VCaP (cell line): ENCODE results near the gene SLC5A4.

Source experiments
- H3K27ac ChIP-seq: fragments of 450-650 bp; 2 replicates; pipeline ENCODE4 v1.5.1; 2017
- TF ChIP-seq, protein P1 (sequence below): fragments of 450-650 bp; conservative IDR thresholded peaks from 2 replicates; pipeline ENCODE4 v1.5.1; 2017; ENCODE audit warnings: mild to moderate bottlenecking, moderate library complexity

Gene SLC5A4

DNA sequence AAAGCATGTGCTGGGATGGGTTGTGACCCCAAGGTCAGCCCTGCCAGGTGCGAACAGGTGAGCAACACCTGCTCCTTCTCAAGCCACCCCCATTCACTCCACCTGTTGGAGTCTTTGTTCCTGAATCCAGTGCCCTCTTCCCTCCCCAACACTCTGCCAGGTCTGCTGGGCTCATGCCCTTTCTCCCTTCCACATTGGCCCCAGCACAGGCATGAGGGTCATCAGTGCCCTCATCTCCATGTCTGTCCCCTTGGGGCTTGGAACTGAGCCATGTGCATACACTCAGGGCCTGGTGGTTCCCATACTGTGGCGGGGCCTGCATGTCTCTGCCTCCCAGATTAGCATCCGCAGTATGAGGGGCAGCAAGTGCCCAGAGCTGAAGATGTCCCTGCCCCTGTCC lies 69.3 kb downstream of the SLC5A4 start:
- no peak overlapping the region for H3K27ac ChIP-seq
- TF ChIP-seq, protein P1, sequence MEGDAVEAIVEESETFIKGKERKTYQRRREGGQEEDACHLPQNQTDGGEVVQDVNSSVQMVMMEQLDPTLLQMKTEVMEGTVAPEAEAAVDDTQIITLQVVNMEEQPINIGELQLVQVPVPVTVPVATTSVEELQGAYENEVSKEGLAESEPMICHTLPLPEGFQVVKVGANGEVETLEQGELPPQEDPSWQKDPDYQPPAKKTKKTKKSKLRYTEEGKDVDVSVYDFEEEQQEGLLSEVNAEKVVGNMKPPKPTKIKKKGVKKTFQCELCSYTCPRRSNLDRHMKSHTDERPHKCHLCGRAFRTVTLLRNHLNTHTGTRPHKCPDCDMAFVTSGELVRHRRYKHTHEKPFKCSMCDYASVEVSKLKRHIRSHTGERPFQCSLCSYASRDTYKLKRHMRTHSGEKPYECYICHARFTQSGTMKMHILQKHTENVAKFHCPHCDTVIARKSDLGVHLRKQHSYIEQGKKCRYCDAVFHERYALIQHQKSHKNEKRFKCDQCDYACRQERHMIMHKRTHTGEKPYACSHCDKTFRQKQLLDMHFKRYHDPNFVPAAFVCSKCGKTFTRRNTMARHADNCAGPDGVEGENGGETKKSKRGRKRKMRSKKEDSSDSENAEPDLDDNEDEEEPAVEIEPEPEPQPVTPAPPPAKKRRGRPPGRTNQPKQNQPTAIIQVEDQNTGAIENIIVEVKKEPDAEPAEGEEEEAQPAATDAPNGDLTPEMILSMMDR = no peak

DNA sequence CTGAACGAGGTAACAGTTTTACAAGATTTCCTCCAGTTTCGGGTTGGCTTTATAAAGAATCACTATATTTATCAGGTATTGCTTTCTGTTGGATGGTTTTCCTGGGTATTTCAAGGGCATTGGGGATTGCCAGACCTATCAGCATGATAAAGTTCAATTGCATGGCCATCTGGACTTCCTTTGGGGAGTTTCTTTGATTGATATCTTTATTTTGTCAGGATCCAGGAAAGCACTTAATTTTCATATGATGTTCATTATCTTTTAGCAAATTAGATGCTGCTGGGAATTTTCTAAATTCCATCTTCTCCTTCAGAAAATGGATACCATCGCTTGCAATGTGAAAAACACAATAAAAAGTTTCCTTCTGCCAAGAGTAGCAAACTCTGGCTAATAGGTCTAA lies 71.5 kb downstream of the SLC5A4 start:
- H3K27ac ChIP-seq = no peak overlapping the region
- TF ChIP-seq, protein P1 = no peak

DNA sequence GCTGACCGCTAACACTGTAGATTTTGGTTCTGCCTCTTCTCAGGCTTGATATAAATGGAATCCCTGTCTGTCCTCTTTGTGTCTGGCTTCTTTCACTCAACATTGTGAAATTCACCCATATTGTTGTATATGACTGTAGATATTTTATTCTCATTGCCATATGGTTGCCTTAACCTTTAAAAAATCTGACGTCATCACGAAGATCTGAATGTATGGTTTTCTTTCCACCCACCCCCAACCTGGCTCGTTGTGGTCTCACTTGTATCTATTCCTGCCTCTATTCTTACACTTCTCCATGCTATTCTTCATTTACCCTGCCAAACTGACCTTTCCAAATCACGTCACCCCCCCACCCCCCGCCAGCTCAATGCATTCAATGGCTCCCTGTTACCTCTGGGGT lies 74.1 kb downstream of the SLC5A4 start:
- TF ChIP-seq, protein P1 = no peak
- no peak overlapping the region for H3K27ac ChIP-seq

DNA sequence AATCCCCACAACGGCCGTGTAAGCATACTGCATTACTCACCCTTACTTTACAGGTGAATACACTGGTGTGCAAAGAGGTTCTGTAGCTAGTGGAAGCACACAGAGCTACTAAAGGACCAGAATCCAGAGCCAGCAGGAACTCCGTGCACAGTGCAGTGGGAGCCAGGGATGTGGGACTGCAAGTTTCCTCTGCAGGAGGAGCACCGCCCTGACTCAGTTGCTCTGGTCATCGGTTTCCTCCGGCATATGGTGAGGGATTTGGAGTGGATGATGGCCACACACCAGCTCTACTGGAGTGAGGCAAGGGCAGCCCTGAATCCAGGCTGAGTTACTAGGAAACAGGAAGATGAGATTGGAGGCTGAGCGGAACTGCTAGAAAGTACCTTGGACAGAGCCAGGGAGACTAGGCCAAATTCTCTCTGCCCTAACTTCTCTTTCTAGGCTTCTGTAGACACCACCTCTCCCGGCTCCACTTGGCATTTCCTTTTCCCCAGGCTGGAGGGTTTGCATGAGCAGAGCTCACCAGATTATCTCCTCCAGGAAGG lies 77.9 kb downstream of the SLC5A4 start:
- no peak overlapping the region for H3K27ac ChIP-seq
- TF ChIP-seq, protein P1 = no peak

DNA sequence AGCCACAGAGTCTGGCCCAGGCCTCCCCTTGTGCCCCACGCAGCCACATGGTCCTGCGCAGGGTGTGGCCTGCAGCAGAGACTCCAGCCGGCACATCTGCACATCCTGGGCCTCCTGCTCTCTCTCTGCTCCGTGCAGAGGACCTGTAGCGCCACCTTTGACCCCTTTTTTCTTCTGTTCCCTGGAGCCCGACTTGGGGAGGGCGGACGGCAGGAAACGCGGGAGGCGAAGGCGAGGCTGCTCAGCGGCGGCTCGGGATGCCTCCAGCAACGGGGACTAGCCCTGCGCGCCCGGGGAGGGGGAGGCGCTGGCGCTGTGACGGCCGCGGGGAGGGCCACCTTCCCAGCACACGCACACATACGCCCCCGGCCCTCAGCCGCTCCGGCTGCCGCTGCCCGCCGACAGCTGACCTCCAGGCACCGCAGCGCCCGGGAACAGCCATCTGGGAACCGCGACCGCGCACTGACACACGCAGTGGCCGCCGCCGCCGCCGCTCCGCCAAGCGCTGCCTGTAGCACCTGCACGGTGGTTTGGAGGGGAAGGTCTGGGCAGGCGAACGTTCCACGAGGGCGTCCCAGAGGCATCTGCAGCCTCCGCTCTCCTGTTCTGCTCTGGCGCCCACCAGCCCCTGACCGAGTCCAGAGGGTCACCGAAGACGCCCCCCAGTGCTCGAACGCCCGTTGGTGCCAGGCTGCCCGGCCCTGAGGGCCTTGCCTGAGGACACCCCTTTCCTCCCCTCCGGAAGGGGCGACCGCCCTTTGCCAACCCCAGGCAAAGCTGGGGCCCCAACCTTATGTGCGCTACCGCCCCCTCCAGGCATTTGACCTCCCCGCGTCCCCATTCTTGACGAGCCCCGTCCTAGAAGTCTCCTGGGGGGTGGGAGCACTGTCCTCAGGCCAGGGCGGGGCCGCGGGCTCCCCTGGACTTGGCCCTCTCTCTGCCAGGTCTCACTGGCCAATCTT lies 79.2 kb downstream of the SLC5A4 start:
- H3K27ac ChIP-seq = peak overlapping the region; percentile 22; the same call in 1 of the 2 replicates
- TF ChIP-seq, protein P1 = 0 out of 2 replicates have a peak, but pooled peaks have one; percentile 8

DNA sequence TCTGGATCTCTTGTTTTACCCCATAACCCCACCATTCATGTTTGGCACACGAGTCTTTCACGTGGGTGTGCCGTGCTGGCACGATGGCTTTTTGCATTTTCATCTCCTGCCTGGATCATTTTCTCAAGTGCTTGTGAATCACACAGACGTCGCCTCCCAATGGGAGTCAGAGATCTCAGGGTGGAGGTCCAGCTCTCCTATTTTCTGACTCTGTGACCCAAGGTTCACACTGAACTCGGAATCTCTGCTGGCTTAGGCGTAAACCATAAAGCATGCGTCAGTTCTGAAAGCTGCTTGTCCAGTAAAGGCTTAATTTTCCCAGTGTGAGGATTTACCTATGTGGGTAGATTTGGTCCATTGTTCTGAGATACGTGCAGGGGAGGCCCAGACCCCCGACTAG lies 80.0 kb downstream of the SLC5A4 start:
- TF ChIP-seq, protein P1 = no peak

More for the DNA sequence above, 80.0 kb downstream of the SLC5A4 start:
- H3K27ac ChIP-seq = no peak overlapping the region
